22Rv1 (cell line): ENCODE results near the gene EVC.

Source experiments
- ZFX ChIP-seq: fragments of 450-650 bp; IDR thresholded peaks from 2 replicates; pipeline ENCODE4 v1.6.1; 2017; ENCODE audit warnings: antibody characterized with exemption, borderline replicate concordance
- TF ChIP-seq, protein P1 (sequence below): fragments of 450-650 bp; IDR thresholded peaks from 2 replicates; pipeline ENCODE4 v1.5.1; 2017; ENCODE audit warnings: mild to moderate bottlenecking

DNA sequence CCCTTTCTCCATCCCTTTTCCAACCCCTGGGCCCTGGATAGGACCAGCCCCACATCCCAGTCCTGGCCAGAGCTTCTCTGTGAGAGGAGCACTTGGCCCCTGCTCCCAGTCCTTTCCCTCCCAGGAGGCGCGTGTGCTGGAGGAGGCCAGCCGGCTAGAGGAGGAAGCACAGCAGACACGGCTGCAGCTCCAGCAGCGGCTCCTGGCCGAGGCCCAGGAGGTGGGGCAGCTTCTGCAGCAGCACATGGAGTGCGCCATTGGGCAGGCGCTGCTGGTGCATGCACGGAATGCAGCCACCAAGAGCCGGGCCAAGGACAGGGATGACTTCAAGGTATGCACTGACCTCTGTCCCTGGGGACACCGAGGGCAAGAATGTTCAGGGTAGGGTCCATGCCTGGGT lies 87.5 kb downstream of the EVC start:
- TF ChIP-seq, protein P1, sequence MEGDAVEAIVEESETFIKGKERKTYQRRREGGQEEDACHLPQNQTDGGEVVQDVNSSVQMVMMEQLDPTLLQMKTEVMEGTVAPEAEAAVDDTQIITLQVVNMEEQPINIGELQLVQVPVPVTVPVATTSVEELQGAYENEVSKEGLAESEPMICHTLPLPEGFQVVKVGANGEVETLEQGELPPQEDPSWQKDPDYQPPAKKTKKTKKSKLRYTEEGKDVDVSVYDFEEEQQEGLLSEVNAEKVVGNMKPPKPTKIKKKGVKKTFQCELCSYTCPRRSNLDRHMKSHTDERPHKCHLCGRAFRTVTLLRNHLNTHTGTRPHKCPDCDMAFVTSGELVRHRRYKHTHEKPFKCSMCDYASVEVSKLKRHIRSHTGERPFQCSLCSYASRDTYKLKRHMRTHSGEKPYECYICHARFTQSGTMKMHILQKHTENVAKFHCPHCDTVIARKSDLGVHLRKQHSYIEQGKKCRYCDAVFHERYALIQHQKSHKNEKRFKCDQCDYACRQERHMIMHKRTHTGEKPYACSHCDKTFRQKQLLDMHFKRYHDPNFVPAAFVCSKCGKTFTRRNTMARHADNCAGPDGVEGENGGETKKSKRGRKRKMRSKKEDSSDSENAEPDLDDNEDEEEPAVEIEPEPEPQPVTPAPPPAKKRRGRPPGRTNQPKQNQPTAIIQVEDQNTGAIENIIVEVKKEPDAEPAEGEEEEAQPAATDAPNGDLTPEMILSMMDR = no peak
- no peak for TF ChIP-seq ZFX
